ENCODE results near the gene HEXA. TPM values are rescaled to one million over a fixed set of nuclear protein-coding genes. Genes with fewer than 3 reads are reported as not detected.
A peak's percentile ranks its signal among the peaks of the same experiment; 100 is the strongest.

Gene HEXA
- total RNA-seq, 2 donors from 2014 or later: 67.1 to 97.3 TPM

GRCh38 chr15:72338617-72339321, 37.0 kb downstream of the HEXA start:
- Histone ChIP-seq H3K36me3 (no peaks in the 10 kb centered on the region), H3K4me1 (no peaks in the 10 kb centered on the region), H3K9ac (ENCODE audit: low read depth in 2 of 2, low read length in 2 of 2) (no peak overlapping the region), H3K27ac (peak overlapping the region; percentile 25), H3K27me3 (no peaks in the 10 kb centered on the region), H3K4me3 (no peak overlapping the region), H3K9me3 (no peaks in the 10 kb centered on the region)
- DNase-seq: no peak
- intact Hi-C loops (cut with DNase I): no loop called here
- TF ChIP-seq, protein P1, sequence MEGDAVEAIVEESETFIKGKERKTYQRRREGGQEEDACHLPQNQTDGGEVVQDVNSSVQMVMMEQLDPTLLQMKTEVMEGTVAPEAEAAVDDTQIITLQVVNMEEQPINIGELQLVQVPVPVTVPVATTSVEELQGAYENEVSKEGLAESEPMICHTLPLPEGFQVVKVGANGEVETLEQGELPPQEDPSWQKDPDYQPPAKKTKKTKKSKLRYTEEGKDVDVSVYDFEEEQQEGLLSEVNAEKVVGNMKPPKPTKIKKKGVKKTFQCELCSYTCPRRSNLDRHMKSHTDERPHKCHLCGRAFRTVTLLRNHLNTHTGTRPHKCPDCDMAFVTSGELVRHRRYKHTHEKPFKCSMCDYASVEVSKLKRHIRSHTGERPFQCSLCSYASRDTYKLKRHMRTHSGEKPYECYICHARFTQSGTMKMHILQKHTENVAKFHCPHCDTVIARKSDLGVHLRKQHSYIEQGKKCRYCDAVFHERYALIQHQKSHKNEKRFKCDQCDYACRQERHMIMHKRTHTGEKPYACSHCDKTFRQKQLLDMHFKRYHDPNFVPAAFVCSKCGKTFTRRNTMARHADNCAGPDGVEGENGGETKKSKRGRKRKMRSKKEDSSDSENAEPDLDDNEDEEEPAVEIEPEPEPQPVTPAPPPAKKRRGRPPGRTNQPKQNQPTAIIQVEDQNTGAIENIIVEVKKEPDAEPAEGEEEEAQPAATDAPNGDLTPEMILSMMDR (IDR thresholded peaks at IDR 0.05): no peak

DNA sequence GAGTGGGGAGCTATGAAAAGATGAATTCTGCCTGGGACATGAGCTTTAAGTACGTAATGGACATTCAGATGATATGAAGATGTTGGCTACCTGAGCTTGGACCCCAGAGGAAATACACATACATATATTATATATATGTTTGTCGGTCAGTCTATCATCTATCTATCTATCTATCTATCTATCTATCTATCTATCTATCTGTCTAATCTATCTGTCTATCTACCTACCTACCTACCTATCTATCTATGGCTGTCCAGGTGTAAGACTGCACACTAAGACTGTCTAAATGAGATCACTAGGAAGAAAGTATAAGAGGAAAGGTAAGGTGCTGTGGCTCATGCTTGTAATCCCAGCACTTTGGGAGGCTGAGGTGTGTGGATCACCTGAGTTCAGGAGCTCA, 37.7 kb downstream of the HEXA start:
- TF ChIP-seq, protein P1 (IDR thresholded peaks at IDR 0.05): no peak
- H3K9me3 ChIP-seq: no peaks in the 10 kb centered on the region
- H3K36me3 ChIP-seq: no peaks in the 10 kb centered on the region
- H3K27me3 ChIP-seq: no peaks in the 10 kb centered on the region
- H3K4me1 ChIP-seq: no peaks in the 10 kb centered on the region
- H3K27ac ChIP-seq: no peak overlapping the region
- no peak overlapping the region for H3K4me3 ChIP-seq
- DNase-seq: no peak
- intact Hi-C loops (cut with DNase I): no loop called here
- H3K9ac ChIP-seq (ENCODE audit: low read depth in 2 of 2, low read length in 2 of 2): no peak overlapping the region

DNA sequence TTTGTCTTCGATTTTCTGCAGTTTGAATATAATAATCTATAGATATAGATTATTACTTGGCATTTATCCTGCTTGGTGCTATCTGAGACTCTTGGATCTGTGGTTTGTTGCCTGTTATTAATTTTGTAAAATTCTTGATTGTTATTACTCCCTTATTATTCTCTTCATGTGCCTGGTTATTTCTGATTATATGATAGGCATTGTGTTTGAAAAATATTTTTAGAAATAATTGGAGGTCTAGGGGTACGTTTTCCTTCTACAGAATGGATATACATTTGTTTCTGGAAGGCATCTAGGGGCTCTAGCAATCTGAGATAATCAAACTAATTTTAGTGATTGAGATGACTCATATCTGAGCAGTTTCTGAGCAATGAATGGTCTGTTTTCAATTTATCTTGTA, 41.0 kb downstream of the HEXA start:
- H3K36me3 ChIP-seq: no peaks in the 10 kb centered on the region
- intact Hi-C loops (cut with DNase I): no loop called here
- H3K9ac ChIP-seq (ENCODE audit: low read depth in 2 of 2, low read length in 2 of 2): no peak overlapping the region
- TF ChIP-seq, protein P1 (IDR thresholded peaks at IDR 0.05): no peak
- H3K27me3 ChIP-seq: no peaks in the 10 kb centered on the region
- H3K4me3 ChIP-seq: no peak overlapping the region
- H3K9me3 ChIP-seq: no peaks in the 10 kb centered on the region
- H3K4me1 ChIP-seq: no peaks in the 10 kb centered on the region
- DNase-seq: no peak
- no peak overlapping the region for H3K27ac ChIP-seq

DNA sequence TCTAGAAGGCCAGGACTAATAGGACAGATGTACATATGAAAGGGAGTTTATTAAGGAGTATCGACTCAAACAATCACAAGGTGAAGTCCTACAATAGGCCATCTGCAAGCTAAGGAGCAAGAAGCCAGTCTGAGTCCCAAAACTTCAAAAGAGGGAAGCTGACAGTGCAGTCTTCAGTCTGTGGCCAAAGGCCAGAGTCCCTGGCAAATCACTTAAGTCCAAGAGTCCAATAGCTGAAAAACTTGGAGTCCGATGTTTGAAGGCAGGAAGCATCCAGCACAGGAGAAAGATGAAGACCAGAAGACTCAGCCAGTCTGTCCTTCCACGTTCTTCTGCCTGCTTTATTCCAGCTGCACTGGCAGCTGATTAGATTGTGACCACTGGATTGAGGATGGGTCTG, 44.8 kb downstream of the HEXA start:
- no peak for DNase-seq
- no peak overlapping the region for H3K4me3 ChIP-seq

DNA sequence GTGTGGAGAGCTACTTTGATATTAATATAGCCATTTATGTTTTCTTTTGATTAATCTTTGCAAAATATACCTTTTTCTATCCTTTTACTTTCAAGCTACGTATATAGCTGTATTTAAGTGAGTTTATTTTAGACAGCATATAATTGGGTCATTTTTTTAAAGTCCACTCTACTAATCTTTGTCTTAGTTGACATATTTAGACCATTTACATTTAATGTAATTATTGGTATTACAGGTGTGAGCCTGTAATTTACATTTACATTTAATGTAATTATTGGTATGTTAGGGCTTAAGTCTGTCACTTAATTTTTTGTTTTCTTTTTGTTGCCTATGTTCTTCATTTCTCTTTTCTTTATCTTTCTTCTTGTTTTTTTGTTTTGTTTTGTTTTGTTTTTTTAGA, 52.1 kb downstream of the HEXA start:
- Histone ChIP-seq H3K4me3 (no peak overlapping the region), H3K9me3 (no peaks in the 10 kb centered on the region), H3K27me3 (no peaks in the 10 kb centered on the region), H3K36me3 (no peaks in the 10 kb centered on the region), H3K4me1 (no peaks in the 10 kb centered on the region), H3K9ac (ENCODE audit: low read depth in 2 of 2, low read length in 2 of 2) (no peak overlapping the region), H3K27ac (no peak overlapping the region)
- intact Hi-C loops (cut with DNase I): no loop called here
- DNase-seq: no peak
- TF ChIP-seq, protein P1 (IDR thresholded peaks at IDR 0.05): no peak

More for the DNA sequence above, 44.8 kb downstream of the HEXA start:
- H3K4me1 ChIP-seq: no peaks in the 10 kb centered on the region
- no peaks in the 10 kb centered on the region for H3K9me3 ChIP-seq
- TF ChIP-seq, protein P1 (IDR thresholded peaks at IDR 0.05): no peak
- no peak overlapping the region for H3K9ac ChIP-seq (ENCODE audit: low read depth in 2 of 2, low read length in 2 of 2)
- no peaks in the 10 kb centered on the region for H3K36me3 ChIP-seq
- intact Hi-C loops (cut with DNase I): no loop called here
- H3K27me3 ChIP-seq: no peaks in the 10 kb centered on the region
- no peak overlapping the region for H3K27ac ChIP-seq
